RPMI8226 (cell line): ENCODE data around the gene LTBR.
"Not testable (repeated sequence)": the region's sequence is repeated elsewhere in the genome, so short reads cannot be mapped to it uniquely, and the experiment has no call there.

Source experiments
- DNase-seq: peaks from one replicate; pipeline ENCODE4 v3.0.0-alpha.2; 2015

Gene LTBR

GRCh38 chr12:6426882-6427671 is 43.1 kb downstream of the LTBR start:
- DNase-seq, result no peak

- not testable (repeated sequence) for DNase-seq
Measured at GRCh38 chr12:6427796-6428195, 43.8 kb downstream of the LTBR start.

GRCh38 chr12:6428326-6428725 is 44.4 kb downstream of the LTBR start:
- no peak for DNase-seq

DNA sequence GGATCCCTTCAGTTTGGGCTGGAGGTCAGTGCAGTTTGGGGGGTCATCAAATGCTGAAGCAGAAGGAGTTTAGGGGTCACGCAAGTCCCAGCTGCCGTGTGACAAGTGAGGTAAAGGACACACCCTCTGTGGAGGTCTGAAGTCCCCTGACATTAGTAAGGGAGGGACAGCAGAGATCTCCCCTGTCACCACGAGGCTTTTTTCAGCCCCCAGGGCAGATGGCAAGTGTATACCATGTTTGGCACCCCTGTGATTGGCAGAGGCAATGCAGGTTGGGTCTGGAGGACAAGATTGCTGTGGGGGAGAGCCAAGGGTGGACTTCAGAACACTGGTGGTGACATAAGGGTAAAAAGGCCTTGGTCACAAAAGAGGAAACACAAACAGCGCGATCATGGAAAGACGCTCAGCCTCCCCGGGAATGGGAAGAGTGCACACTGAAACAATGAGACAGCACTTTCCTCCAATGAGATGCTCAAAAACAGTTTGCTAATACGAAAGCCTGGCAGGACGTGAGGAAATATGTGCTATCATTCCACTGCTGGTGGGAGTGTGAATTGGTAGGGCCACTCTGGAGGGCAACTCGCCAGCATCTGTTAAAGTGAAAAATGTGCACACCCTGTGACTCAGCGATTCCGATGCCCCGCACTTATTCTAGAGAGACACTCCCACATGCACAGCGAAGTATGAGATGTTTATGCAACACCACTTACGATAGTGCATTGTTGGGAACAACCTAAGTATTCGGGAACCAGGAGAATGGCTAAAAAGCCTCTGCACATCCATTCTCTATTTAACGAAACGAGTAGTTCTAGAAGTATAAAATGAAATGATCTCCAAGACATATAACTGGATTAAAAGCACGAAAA is 46.4 kb downstream of the LTBR start:
- no peak for DNase-seq

DNA sequence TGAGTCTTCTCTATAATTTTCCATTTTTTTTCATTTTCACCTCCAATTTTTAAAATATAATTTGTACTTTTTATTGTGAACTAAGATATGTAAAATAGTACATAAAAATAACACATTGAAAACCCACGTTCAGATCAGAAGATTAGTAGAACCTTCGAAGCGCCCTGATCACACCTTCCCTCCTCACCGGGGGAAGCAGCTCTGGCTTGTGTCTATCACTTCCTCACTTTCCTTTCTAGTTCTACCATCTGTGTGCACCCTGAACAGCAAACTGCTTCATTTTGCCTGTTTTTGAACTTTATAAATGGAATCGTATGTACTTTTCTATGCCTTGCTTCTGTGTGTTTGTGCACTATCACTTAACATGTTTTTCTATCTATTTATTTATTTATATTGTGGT is 49.0 kb downstream of the LTBR start:
- no peak for DNase-seq

DNA sequence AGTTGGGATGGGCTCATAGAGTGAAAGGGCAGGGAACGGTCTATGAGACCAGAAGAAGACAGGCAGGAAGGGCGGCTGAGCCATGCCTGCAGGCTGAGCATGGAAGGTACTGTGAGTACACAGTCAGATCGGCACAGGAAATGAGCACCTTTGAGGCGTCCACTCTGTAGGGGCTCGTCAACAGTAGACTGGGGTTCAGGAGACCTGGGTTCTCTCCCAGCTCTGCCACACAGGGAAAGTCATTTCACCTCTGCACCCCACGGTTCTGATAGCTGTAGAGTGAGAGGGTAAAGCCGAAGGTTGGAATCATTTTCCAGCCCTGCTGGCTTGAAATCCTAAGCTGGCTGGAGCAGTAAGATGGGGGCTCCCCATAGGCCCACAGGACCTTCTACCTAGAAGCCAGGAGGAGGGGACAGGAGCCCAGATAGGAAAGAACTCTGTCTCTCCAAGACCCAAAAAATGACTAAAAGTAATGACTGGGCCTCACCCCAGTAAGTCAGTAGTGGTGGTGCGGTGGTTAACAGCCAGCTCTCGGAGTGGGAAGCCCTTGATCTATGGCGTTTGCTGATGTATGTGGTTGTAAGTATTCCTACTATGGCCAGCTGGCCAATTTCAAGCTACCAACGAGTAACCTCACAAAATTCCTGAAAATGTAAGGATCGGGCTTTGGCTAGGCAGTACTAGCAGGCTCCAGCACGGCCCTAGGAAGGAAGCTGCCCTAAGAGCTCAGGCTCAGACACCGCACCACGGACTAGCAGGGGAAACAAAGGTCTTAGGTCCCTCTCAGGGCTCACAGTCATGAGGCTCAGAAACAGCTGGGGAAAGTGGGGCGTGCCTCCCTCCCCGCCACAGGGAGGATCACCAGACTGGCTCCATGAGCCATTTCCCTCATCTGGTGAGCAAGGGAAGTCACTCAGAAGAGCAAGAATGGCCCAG is 50.5 kb downstream of the LTBR start:
- no peak for DNase-seq

GRCh38 chr12:6435961-6436715 is 52.2 kb downstream of the LTBR start:
- DNase-seq, result no peak

- DNase-seq, result no peak
Measured at GRCh38 chr12:6437586-6437985, 53.6 kb downstream of the LTBR start.

GRCh38 chr12:6438345-6438744 is 54.4 kb downstream of the LTBR start:
- no peak for DNase-seq

- no peak for DNase-seq
Measured at GRCh38 chr12:6440391-6440790, 56.4 kb downstream of the LTBR start.
